Activated T-helper 1 cell treated with anti-CD3 and anti-CD28 coated beads, Interleukin-2, amount 50 U/mL, for 16 hours (primary cell): ENCODE data around the gene ZNF611.
"Not testable (repeated sequence)": the region's sequence is repeated elsewhere in the genome, so short reads cannot be mapped to it uniquely, and the experiment has no call there.

Source experiments
- DNase-seq, 2 donors: peaks; one replicate each; pipeline ENCODE4 v3.0.0-alpha.2; 2020; ENCODE audit warnings: low read depth in 1 of 2, low spot score in 1 of 2

Gene ZNF611

DNA sequence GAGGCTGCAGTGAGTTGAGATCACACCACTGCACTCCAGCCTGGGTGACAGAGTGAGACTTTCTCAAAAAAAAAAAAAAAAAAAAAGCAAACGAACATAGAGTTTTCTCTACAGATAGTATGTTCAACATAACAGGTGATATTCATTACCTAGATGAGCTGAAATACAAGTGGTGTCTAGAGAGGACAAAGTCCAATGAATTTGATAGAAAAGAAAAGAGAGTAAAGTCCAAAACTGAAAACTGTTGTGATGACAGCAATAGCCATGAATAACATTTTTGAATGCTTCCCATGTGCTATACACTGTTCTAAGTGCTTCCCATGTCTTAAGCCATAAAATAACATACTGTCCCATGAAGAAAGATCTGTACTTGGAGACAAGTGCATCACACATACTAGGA, 53.6 kb downstream of the ZNF611 start:
- DNase-seq, result not testable (repeated sequence)

GRCh38 chr19:52679598-52679997, 55.2 kb downstream of the ZNF611 start:
- no peak for DNase-seq

- DNase-seq, result not testable (repeated sequence)
Observed at GRCh38 chr19:52675239-52675638, 59.6 kb downstream of the ZNF611 start.

GRCh38 chr19:52673014-52673413, 61.8 kb downstream of the ZNF611 start:
- DNase-seq, result no peak

DNA sequence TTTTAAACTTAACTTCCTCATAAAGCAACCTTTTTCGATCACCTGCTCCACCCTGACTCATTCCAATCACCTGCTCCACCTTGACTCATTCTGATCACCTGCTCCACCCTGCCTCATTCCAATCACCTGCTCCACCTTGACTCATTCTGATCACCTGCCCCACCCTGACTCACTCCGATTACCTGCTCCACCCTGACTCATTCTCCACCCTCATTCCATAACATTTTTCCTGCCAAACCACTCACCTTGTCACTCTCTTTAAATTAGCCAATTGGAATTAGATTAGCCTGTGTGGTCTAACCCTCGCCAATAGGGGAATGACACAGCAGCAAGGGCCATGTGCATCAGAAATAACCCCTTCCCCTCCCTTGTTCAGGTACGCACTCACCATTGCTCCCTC, 64.8 kb downstream of the ZNF611 start:
- no peak for DNase-seq

- DNase-seq, result no peak
Observed at GRCh38 chr19:52669586-52669985, 65.3 kb downstream of the ZNF611 start.

DNA sequence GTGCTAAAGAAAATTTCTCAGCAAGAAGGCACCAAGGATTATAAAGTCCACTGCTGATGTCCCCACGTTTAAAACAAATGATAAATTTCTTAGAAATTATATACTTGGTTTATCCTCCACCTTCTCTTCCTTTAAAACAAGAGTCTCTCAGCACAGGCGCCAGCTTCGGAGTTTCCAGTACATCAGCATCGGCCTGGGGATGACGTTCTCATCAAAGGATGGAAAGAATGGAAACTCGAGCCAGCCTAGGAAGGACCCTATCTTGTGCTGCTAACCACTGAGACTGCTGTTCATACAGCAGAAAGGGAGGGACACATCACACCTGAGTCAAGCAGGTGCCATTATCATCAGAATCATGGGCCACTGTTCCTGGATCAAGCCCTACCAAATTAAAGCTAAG, 66.9 kb downstream of the ZNF611 start:
- DNase-seq, result no peak

DNA sequence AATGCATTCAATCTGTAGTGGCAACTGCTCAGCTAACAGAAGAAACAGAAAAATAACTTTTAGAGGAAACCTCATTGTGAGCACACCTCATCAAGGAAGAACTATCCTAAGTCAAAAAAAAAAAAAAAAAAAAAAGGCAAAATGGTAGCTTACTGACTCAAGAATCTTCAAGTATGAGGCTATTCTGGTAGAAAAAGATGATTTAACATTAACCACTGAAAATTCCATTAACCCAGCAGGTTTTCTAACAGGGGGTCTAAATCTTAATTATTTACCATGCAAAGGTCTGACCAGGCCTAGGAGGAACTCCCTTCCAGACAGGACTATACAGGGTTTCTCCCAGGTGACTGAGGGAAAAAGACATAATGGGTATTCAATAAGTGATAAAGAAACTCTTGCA, 68.3 kb downstream of the ZNF611 start:
- DNase-seq, result no peak

DNA sequence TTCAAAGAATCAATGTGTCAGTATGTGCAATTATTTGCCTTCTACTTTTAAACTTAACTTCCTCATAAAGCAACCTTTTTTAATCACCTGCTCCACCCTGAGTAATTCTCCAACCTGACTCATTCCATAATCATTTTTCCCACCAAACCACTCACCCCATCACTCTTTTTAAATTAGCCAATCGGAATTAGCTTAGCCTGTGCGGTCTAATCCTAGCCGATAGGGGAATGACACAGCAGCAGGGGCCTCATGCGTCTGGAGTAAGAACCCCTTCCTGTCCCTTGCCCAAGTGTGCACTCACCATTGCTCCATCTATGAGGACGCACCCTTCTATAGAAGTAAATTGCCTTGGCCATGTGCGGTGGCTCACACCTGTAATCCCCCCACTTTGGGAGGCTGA, 69.3 kb downstream of the ZNF611 start:
- DNase-seq, result no peak

- DNase-seq, result no peak
Observed at GRCh38 chr19:52665027-52665426, 69.8 kb downstream of the ZNF611 start.

DNA sequence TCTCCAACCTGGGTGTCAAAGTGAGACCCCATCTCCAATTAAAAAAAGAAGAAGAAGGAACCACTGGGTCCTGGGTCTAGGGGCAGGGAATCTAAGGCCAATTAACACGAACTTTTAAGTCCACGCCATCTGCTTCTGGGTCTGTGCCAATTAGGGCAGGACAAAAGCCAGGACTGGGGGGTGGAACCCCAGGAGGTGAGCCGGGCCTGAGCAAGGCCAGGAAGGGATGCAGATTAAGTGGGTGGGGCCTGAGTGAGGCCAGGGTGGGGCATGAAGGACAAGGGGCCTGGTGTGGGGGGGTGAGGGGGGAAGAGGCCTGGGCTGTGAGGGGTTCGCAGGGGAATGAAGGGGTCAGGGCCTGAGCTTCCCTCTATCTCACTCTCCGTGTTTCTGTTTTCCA, 70.4 kb downstream of the ZNF611 start:
- DNase-seq, result no peak

DNA sequence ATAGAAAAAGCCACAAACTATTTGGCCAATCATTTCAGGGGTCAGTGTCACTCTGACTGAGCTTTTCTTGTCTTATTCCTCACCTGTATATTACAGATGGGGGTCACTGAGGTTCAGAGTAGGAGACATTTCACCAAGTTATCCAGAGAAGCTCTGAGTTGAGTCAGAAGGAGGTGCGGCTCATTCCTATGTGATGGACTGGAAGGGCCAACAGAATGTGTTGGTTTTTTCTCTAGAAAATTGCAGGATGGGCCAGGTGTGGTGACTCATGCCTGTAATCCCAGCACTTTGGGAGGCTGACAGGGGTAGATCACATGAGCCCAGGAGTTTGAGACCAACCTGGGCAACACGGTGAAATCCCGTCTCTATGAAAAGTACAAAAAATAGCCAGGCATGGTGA, 72.2 kb downstream of the ZNF611 start:
- no peak for DNase-seq

DNA sequence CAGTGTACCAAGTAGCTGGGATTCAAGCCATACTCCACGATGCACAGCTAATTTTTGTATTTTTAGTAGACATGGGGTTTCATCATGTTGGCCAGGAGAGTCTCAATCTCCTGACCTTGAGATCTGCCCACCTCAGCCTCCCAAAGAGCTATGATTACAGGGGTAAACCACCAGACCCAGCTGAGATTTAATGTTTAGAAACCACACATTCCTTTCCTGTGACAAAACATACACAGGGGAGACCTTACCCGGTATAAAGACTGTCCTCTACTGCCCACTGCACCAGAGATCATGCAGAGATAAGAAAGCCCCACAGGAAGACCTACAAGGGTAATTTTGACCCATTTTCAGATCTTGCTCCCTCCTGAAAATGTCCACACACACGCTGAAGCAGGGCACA, 73.9 kb downstream of the ZNF611 start:
- no peak for DNase-seq

DNA sequence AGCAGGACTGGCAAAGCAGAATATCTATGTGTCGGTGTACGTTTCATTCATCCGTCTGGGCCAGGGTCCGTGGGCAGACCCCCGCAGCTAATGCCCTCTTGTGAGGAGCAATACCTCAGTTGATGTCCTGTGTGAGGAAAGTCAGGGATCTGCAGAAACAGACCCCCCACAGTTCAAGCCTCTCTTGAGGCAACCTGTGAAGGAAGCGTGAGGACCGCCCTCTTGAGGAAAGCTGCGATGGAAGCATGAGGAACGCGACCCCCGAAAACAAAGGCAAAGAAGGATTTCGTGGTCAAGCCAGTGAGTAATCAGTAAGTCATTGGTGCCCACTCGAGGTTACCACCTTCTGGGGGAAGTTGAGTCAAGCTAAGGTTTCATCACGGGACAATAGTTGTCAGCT, 75.8 kb downstream of the ZNF611 start:
- no peak for DNase-seq

GRCh38 chr19:52658595-52658994, 76.2 kb downstream of the ZNF611 start:
- no peak for DNase-seq

- no peak for DNase-seq
Observed at GRCh38 chr19:52653161-52653560, 81.7 kb downstream of the ZNF611 start.
